DOHH2 (cell line): Measurements from ENCODE around the gene EPYC.

Experiments used
- H3F3A ChIP-seq: fragments of 200-600 bp; sonication (generic), shearing (Covaris generic); 2 replicates; pipeline ENCODE4 v1.6.0; 2016; ENCODE audit warnings: antibody characterized with exemption, mild to moderate bottlenecking; ENCODE audit not compliant: control insufficient read depth, insufficient read depth
- H3K27ac ChIP-seq: fragments of 200-600 bp; sonication (generic); 2 replicates; pipeline ENCODE4 v1.5.1; 2014; ENCODE audit warnings: low read depth, mild to moderate bottlenecking, low read length, moderate library complexity
- H3K27me3 ChIP-seq: fragments of 200-600 bp; sonication (generic); 2 replicates; pipeline ENCODE4 v1.6.1; 2014; ENCODE audit warnings: mild to moderate bottlenecking, low read length, mixed read lengths; ENCODE audit not compliant: control insufficient read depth
- H3K36me3 ChIP-seq: fragments of 200-600 bp; sonication (generic); 2 replicates; pipeline ENCODE4 v1.6.1; 2014; ENCODE audit warnings: mild to moderate bottlenecking, low read length, moderate library complexity, mixed read lengths; ENCODE audit not compliant: control insufficient read depth
- H3K4me1 ChIP-seq: fragments of 200-600 bp; sonication (generic); 2 replicates; pipeline ENCODE4 v1.6.1; 2014; ENCODE audit warnings: mild to moderate bottlenecking, low read length, mixed read lengths; ENCODE audit not compliant: control insufficient read depth
- H3K4me2 ChIP-seq: fragments of 200-600 bp; sonication (generic); 2 replicates; pipeline ENCODE4 v1.6.0; 2014; ENCODE audit warnings: mild to moderate bottlenecking, low read length, moderate library complexity
- H3K4me3 ChIP-seq: fragments of 200-600 bp; sonication (generic); 2 replicates; pipeline ENCODE4 v1.5.1; 2014; ENCODE audit warnings: mild to moderate bottlenecking, low read length, mixed read lengths
- H3K79me2 ChIP-seq: fragments of 200-600 bp; sonication (generic); 2 replicates; pipeline ENCODE4 v1.6.1; 2014; ENCODE audit warnings: mild to moderate bottlenecking, low read length, mixed read lengths; ENCODE audit not compliant: control insufficient read depth
- H3K9me2 ChIP-seq: fragments of 200-600 bp; sonication (generic); replicated peaks from 2 replicates; pipeline ENCODE4 v1.6.1; 2014; ENCODE audit warnings: mild to moderate bottlenecking, low read length, mixed read lengths; ENCODE audit not compliant: control insufficient read depth
- H3K9me3 ChIP-seq: fragments of 200-600 bp; sonication (generic); 2 replicates; pipeline ENCODE4 v1.6.1; 2014; ENCODE audit warnings: antibody characterized with exemption, low read length, mixed read lengths; ENCODE audit not compliant: control insufficient read depth, insufficient read depth
- H4K20me1 ChIP-seq: fragments of 200-600 bp; sonication (generic); 2 replicates; pipeline ENCODE4 v1.6.0; 2014; ENCODE audit warnings: low read depth, mild to moderate bottlenecking, antibody characterized with exemption, low read length, moderate library complexity; ENCODE audit not compliant: control insufficient read depth, insufficient read depth
- CTCF ChIP-seq: fragments of 200-600 bp; sonication (generic); IDR thresholded peaks from one replicate; pipeline ENCODE4 v1.5.1; 2014; ENCODE audit warnings: antibody characterized with exemption, mild to moderate bottlenecking, low read depth, low read length; ENCODE audit not compliant: poor library complexity, severe bottlenecking
- EZH2phosphoT487 ChIP-seq: fragments of 200-600 bp; sonication (generic); IDR thresholded peaks from 2 replicates; pipeline ENCODE4 v1.6.1; 2017; ENCODE audit warnings: borderline replicate concordance, mild to moderate bottlenecking, antibody characterized with exemption, low read length, moderate library complexity, mixed read lengths

The EPYC gene

GRCh38 chr12:90972226-90972625 is 32.5 kb downstream of the EPYC start:
- TF ChIP-seq CTCF: no peak
- no peak for TF ChIP-seq EZH2phosphoT487
- Histone ChIP-seq H3K27ac (no peak overlapping the region), H3K9me3 (no peaks in the 10 kb centered on the region), H3K27me3 (0 out of 2 replicates have a peak, but pooled peaks cover 5% of the 10 kb centered on the region), H3K4me1 (no peaks in the 10 kb centered on the region), H3K36me3 (no peaks in the 10 kb centered on the region), H3K79me2 (no peaks in the 10 kb centered on the region), H3K4me2 (no peak overlapping the region), H3K4me3 (no peak overlapping the region), H3F3A (no peaks in the 10 kb centered on the region), H3K9me2 (no peaks in the 10 kb centered on the region), H4K20me1 (no peaks in the 10 kb centered on the region)

DNA sequence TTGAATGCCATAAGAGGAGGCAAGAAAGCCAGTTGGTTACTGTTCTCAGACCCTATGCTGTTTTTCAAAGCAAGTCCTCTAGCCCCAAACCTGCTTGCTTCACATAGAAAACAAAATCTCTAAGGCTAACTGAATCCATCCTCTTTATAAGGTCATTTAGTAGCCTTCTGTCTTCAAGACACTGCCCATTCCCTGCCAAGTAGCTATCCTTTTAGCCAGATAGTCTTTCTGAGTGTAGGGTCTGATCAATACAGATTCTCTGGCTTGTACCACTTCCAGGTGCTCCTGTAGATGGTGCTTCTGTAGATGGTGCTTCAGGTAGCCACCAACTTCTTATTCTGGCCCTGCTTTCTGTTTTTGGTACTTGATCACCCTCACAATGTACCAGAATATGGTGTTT is 33.9 kb downstream of the EPYC start:
- Histone ChIP-seq H3K9me3 (no peaks in the 10 kb centered on the region), H3K9me2 (no peaks in the 10 kb centered on the region), H4K20me1 (no peaks in the 10 kb centered on the region), H3K4me3 (no peak overlapping the region), H3K36me3 (no peaks in the 10 kb centered on the region), H3F3A (no peaks in the 10 kb centered on the region), H3K4me2 (no peak overlapping the region), H3K27me3 (0 out of 2 replicates have a peak, but pooled peaks cover 5% of the 10 kb centered on the region), H3K4me1 (no peaks in the 10 kb centered on the region), H3K27ac (no peak overlapping the region), H3K79me2 (no peaks in the 10 kb centered on the region)
- TF ChIP-seq CTCF (no peak), EZH2phosphoT487 (no peak)

DNA sequence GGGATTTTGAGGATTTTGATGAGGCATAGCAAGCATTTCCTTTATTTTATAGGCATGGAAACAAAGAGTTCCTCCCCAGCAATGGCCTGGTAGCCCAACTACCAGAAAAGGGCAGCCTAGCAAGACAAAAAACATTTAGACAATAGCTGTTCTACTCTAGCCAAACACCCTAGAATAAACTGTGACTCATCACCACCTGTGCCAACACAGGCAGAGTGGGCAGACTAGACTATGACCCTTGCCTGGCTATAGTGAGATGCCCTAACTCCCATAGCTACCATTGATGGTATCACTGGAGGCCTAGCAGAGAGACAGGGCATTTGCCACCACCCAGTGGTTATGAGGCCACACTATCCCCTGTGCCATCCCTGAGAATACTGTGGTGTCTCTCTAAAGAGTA is 34.3 kb downstream of the EPYC start:
- Histone ChIP-seq H3K4me2 (no peak overlapping the region), H3K9me3 (no peaks in the 10 kb centered on the region), H3K27ac (no peak overlapping the region), H3K4me1 (no peaks in the 10 kb centered on the region), H3K36me3 (no peaks in the 10 kb centered on the region), H3F3A (no peaks in the 10 kb centered on the region), H3K79me2 (no peaks in the 10 kb centered on the region), H4K20me1 (no peaks in the 10 kb centered on the region), H3K9me2 (no peaks in the 10 kb centered on the region), H3K27me3 (0 out of 2 replicates have a peak, but pooled peaks cover 5% of the 10 kb centered on the region), H3K4me3 (no peak overlapping the region)
- TF ChIP-seq EZH2phosphoT487 (no peak), CTCF (no peak)
